Stimulated activated CD4-positive, alpha-beta T cell treated with anti-CD3 and anti-CD28 coated beads, Interleukin-2, amount 100 ng/mL, for 48 hours (primary cell): ENCODE data around the gene EXOC3L4.
"Not testable (repeated sequence)": the region's sequence is repeated elsewhere in the genome, so short reads cannot be mapped to it uniquely, and the experiment has no call there.

Experiments
- DNase-seq, 2 donors: peaks; one replicate each; pipeline ENCODE4 v3.0.0-alpha.2; 2020

The EXOC3L4 gene

DNA sequence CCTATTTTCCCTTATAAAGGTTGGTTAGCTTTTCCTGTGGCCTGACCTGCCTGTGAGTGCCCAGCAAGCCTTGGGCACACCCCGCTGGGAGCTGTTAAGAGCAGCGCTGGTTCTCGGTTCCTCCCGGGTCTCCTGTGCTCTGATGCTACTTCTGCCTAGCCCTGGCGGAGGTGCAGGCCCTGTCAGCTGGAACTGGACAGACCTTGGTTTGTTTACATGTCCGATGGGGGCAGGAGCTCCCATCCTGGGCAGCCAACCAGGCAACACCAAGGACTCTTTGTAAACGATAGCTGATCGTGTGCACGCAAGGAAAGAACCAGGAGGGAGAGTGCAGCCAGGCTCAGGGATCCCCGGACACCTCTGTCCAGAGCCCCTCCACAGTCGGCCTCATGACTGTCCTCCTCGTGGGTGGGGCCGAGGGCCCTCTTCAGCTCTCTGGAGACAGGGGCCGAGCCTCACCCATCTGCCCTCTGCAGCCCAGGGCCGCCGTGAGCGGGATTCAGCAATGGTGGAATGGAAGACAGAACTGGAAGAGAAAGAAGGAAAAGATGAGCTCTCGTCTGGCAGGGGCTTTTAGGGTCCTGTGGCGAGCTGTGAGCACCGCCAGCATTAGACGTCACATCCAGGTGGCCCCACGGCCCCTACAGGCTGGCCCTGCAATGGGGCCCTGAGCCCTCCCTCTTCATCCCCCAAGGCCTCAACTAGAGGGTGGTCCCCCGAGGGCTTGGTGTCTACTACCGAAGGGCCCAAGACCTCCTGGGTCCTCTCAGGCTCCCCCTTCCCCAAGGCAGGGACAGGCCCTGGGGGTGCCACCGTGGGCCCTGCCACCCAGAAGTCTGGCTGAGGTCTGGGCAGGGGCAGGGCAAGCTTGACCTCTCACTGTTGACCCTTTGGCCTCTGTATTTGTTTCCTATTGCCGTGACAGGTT lies 41.1 kb downstream of the EXOC3L4 start:
- DNase-seq = no peak

DNA sequence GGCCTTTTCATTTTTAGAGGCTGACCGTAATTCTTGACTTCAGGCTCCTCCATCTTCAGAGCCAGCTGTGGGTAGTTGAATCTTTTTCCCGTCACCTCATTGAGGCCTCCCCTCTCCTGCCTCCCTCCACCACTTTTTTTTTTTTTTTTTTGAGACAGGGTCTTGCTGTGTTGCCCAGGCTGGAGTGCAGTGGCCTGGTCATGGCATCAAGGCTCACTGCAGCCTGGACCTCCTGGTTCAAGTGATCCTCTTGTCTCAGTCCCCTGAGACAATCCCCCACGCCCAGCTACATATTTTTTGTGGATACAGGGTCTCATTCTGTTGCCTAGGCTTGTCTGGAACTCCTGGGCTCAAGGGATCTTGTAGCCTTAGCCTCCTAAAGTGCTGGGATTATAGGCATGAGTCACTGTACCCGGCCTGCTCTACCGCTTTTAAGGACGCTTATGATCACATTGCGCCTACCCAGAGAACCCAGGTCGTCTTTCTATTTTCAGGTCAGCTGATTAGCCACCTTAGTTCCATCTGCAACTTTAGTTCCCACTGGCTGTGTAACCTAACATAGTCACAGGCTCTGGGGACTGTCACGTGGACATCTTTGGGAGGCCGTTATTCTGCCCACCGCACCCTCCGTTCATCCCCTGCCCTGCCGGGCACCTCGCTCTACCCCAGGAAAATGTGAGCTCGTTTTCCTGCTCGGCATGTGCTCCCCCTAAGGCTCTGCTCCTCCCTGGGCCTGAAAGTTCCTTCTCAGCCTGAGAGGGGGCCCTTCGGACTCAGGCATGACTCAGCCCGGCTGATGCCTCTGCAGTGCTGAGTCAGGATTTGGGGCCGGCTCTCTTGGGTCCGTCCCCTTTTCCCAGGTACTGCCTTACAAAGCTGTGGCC lies 42.1 kb downstream of the EXOC3L4 start:
- DNase-seq = no peak

DNA sequence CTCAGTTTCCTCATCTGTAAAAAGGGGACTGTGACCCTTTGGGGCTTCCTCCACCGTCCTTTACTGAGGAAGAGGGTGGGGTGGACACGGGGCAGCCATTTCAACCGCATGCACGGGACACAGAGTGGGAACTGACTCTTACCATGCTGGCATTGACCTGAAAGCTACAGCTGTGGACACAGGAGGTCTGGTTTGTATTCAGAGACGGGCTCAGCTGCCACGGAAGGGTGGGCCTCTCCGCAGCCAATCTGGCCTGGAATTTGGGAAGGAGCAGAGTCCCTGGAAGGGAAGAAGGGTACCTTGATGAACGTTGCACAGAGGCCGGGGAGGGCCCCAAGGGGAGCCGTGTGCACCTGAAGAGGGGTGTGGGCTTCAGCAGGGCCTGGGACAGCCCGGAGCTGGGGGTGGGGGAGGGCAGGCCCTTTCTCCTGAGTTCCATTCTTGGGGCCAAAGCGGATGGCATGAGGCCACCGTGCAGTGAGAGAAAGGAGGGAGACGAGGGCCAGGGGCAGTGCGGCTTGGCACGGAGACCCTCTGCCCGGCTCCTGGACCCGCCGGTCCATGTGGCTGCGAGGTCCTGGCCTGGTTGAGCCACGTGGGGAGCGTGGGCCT lies 43.3 kb downstream of the EXOC3L4 start:
- no peak for DNase-seq

DNA sequence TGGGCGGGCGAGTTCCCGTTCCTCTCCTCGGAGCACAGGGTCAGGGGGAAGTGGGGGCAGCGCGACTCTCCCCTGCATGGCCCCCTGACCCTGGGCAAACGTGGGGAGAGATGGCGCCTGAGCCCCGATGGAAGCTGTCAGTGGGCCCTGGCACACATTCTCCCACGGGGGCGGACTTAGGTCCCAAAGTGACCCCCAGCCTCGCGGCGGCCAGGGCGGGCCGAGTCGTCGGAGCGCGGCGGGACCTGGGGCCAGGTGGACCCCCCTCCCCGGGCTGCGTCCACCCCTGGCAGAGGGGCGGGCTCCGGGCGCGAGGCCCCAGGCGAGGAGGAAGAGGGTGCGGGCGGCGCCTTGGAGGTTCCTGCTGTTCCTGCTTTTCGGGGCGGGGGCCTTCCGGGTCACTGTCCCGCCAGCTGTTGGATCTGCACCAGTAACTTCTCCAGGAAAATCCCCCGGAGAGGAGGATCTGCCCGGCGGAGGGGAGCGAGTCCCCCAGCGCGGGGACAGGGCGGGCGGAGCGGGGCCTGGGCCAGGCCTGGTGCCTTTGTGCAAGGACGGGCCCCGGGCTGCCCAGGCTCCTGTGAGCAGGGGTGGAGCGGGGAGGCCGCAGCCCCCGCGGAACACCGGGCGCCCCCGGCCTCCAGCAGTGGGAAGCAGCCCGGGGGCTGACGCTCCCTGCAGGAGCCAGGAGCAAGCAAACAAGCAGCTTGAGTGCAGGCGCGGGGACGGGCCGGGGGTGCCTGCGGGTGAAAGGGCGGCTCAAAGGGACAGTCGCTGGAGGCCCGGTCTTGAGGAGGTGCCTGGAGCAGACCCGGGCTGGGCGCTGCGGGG lies 44.0 kb downstream of the EXOC3L4 start:
- DNase-seq = no peak

DNA sequence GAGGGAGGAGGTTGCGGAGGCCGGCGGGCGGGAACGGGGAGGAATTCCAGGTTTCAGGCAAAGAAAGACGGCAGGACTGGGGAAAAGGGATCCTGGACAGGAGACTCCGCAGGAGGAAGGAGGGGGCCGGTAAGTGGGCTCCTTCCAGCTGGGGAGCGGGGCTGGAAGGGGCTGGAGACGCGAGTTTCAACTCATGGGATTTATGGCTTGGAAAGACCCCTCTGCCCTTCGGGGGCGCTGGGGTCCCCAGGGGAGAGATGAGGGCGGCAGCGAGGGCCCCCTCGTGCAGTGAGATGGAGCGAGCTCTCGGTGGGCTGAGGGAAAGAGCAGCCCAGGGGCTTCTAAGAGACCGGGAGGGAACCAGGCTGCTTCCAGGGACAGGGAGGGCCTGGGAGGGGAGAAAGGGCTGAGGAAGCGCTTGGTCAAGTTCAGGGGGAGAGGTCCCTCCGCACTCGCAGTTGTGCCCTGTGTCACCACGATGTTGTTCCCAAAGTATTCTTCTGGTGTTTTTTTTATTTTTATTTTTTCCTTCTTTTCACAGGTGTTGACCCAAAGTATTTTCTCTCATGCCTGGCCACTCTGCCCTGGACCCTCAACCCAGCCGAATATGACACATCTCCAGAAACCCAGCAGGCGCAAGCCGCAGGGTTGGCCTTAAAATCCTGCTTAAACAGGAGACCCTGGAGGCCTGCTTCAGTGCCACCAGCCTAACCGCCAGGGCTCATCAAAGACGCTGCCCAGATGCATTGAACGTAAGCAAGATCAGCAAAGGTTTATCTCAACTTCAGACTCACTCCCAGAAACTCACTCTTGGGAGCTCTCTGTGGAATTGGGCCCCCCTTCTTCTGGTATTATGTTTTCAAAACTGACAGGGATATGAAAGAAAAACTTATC lies 44.9 kb downstream of the EXOC3L4 start:
- no peak for DNase-seq

DNA sequence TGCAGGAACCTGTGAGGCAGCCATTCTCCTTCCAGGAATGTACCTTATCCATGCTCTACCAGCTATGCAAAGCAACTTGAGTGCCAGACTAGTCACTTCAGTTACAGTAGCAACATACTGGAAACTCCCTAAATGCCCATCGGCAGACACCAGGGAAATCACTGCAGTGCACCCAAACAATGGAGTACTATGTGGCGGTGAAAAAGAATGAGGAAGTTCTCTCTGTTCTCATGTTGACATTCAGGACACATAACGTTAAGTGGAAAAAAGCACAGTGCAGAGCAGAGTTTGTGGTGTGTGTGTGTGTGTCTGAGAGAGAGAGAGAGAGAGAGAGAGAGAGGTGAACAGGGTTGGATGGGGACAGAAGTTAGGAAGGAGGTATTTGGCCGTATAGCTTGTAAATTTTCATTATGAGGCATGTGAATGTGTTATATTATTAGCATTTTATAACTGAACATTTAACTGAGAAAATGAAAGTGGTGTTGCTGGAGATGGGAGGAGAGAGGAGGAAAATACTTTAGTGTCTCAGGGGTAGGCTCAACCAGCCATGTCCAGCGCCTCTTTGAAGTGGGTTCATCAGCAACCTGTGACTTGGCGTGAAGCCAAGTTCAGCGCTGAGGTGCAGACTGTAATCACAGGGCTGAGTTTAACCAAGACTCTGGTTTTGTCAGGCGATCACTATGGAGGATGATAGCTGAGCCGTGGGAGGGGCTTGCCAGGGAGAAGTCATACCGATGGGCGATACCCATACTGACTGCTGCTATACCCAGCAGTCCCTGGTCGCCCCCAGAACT lies 46.0 kb downstream of the EXOC3L4 start:
- no peak for DNase-seq

DNA sequence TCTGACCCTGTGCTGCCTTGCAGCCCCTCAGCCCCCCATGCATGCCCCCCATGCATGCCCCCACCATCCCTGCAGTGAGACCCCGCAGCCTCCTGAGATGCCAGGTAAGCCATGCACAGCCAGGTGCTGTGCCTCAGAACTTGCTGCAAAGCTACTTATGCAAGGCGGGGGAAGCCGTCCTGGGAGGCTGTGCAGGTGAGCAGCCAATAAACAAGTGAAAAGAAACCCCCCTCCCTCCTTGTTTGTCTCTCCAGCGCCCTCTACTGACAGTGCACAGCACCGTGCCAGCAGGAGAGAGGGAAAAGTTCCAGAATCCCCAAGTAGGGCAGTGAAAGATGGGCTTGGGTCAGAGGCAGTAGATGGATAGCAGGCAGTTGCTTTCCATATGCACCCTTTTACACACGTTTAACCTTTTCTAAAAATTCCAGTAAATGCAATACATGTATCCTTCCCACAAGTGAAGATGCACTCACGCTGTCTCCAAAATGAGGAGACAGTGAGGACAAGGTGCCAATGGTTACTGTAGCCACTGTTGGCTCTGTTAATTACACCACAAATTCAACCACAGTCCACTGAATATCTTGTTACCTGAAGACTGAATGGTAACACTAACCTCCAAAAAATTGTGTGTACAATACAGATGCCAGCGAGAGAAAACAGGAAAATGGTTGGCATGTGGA lies 46.7 kb downstream of the EXOC3L4 start:
- peak; percentile 33 to 47 for DNase-seq

DNA sequence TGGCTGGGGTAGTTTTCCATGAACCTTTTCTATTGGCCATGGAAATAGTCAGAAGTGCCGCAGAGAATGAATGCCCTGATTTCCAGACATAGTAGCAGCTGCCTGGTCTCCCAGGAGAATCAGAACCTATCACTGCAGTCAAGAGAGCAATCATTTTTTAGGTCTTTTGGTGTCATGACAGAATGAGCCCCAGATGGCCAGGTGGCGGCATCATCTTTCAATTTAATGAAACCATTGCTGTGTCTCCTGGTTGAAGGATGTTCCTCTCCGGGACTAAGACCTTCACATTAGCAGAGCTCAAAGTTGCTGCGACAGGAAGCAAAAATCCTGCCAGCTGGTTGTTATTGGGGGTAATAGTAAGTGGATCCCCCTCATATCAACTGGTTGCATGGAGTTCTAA lies 47.5 kb downstream of the EXOC3L4 start:
- no peak for DNase-seq

DNA sequence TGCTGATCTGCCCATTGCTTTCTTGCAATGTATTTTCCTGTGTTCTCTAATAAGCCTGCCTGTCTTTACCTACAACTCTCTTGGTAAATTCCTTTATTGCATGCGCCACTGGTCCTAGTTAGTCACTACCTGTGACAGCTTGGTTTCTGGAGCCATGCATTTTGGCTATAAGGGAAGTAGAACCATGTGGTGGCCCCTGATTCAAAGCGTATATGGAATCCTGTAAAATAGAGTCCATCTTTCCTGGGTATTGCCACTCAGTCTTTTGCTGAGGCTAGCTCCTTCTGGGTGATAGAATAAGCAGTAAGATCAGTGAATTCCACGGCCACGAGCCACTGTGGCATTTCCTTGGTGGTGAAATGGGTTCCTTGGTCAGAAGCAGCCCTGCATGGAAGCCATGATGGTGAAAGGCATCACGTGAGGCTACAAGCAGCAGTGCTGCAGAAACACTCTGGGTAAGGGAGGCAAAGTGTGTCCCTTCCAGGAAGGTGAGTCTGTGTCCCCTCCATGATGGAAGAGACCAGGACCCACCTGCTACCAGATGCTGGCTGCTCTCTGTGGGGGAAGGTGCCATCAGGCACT lies 48.3 kb downstream of the EXOC3L4 start:
- DNase-seq = no peak

DNA sequence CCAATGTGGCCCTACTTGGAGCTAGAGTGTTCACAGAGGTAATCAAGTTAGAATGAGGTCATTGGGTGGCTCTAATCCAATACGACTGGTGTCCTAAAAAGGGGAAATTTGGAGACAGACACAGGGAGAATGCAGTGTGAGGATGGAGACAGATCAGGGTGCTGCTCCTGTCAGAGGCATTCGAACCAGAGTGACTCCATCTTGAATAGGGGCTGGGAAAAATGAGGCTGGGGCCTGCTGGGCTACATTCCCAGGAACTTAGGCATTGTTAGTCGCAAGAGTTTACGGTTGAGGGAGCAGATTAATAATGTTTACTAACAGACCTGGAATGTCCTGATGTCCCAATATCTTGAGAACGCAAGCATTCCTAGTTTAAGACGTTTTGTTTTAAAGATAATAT lies 49.0 kb downstream of the EXOC3L4 start:
- no peak for DNase-seq

DNA sequence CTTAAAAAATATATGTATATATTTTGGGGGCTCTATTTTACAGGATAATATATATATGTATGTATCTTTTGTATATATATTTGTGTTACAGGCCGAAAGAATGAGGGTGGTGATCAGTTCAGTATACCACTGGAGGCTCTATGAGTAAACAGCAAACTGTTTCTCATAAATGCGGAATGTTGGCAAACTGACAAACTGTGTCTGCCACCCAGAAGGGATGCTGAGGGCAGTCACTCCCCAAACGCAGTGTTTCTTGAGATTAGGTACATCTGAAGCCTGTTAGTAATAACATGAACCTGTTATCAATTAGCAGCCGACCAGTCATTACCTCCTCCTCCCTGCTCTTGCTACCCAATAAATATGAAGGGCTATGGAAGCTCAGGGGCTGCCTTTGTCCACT lies 49.6 kb downstream of the EXOC3L4 start:
- no peak for DNase-seq

DNA sequence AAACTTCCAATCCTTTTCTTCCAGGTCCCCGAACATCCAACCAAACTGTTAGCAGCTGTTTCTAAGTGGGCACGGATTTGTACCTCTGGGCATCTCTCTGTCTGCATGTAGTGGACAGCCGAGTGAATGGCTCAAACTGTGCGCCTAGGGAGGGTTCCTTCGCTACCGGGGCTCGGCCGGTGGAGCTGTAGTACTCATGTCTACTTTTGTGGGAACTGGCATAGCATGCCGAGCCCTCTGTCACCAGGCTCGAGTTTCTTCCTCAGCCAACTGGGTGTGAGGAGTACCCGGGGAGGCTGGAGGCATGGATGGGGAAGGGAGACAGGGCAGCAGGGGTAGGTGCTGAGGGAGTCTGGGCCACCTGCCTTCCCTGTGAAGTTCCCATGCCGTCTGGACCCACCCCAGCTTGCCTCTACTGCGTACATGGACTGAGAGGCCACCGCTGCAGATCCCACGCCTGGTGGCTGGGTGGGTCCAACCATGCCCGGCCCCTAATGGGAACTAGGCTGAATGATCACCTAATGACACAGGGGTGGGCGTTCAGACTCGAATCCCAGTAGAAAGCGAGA lies 51.7 kb downstream of the EXOC3L4 start:
- no peak for DNase-seq

DNA sequence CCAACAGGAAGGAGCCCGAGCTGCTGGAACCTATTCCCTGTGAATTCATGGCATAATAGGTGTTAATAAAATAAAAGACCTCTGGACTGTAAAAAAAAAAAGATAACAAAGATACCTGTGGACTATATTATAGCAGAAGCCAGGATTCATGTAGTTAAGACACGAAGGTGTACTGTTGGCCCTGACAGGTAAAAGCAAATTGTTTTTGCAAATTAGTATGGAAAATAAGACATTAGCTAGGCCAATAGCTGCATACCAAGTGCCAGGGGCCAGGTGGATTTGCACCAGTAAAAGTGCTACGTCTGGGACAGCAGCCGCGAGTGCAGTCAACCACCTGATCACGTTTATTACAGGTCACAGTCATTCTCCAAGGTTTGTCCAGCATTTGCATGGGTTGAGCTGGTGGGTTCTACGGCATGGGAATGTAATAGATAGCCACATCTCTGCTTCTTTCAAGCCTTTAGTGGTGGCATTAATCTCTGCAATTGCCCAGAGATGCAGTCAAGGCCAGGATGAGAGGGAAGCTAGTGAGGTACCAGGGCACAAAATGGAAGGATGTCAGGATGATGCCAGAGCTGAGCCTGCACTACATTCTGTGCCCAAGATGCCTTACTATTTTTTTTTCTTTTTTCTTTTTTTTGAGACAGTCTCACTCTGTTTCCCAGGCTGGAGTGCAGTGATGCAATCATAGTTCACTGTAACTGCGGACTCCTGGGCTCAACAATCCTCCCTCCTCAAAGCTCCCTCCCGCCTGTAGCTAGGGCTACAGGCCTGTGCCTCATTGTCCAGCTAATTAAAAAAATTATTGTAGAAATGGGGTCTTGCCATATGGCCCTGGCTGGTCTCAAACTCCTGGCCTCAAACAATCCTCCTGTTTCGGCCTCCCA lies 55.1 kb downstream of the EXOC3L4 start:
- no peak for DNase-seq

DNA sequence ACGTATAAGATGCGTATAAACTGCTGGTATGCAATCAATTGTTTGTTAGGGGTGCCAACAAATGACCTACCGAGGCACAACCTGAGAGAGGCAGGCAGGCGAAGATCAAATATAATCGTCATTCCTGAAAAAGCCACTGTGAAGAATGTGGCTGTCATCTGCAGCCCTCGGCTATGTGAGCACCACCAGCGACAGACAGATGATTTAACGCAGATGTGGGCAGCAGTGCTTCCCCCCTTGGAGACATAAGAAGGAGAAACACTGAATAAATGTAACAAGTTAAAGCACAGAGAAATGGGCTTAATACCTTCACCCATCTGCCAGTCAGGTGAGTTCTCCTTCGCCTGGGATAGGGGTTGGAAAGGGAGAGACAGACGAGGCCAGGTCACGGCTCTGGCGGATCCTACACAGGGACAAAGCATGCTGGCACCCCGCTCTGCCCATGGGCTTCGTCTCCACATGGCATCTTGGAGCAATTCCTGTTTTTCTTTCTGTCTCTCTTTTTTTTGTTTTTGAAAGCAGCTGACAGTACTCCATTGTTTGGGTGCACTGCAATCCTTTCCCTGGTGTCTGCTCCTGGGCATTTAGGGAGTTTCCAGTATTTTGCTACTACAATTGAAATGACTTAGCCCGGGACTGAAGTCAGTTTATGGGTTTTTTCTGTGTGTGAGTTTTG lies 56.9 kb downstream of the EXOC3L4 start:
- DNase-seq = no peak

DNA sequence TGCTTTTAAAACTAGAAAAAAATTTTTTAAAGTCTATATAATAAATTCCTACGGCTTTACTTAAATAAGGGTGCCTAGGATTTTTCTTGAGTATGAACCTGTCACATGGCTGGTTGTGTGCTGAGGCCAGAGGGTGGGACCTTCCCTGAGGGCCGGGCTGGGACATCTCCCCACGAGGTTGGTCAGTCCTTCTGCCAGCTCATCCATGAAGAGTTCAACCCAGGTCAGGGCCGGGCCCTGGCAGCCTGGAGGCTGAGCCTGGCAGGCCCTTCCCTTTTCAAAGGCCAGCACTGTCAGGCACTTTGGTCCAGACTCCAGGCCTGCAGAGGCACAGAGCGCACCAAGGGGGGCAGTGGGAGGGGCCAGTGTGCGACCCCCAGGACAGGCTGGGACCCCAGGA lies 60.5 kb downstream of the EXOC3L4 start:
- DNase-seq = no peak

DNA sequence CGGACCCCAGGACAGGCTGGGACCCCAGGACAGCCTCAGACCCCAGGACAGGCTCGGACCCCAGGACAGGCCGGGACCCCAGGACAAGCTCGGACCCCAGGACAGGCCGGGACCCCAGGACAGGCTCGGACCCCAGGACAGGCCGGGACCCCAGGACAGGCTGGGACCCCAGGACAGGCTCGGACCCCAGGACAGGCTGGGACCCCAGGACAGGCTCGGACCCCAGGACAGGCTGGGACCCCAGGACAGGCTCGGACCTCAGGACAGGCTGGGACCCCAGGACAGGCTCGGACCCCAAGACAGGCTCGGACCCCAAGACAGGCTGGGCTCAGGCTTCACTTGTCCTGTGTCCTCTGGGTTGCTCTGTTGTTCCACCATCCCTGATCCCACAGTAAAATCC lies 60.9 kb downstream of the EXOC3L4 start:
- not testable (repeated sequence) for DNase-seq

DNA sequence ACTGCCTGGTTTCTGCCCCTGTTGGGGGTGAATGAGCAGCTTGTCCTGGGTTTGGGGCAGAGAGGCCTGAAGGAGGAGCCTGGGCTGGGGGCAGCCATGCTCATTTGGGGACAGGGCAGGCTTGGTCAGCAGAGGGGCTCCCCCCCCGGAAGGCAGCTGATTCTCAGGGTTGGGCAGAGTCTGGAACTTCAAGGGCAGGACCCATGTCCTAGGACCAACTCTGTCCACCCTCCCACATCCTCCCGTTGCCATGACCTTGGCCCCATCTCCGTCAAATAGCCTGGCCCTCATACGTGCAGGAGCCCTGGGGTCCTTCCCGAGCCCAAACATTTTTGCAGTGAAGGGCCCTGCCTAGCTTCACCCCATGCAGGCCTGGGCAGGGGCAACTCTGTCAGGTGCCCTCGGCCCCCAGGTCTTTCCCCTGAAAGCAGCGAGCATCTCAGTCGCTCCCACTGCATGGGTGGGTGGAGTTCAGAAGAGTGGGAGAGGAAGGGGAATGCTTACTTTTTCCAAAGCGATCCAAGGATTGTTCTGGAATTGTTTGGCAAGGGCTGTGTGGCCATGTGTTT lies 61.4 kb downstream of the EXOC3L4 start:
- DNase-seq = no peak
